IPS-11a (cell line): ENCODE measurements around the gene GJB2.

Experiments
- H3K4me3 ChIP-seq: one replicate; pipeline ENCODE4 v1.5.1; 2013; ENCODE audit warnings: low read depth, low read length, control low read depth

The GJB2 gene

DNA sequence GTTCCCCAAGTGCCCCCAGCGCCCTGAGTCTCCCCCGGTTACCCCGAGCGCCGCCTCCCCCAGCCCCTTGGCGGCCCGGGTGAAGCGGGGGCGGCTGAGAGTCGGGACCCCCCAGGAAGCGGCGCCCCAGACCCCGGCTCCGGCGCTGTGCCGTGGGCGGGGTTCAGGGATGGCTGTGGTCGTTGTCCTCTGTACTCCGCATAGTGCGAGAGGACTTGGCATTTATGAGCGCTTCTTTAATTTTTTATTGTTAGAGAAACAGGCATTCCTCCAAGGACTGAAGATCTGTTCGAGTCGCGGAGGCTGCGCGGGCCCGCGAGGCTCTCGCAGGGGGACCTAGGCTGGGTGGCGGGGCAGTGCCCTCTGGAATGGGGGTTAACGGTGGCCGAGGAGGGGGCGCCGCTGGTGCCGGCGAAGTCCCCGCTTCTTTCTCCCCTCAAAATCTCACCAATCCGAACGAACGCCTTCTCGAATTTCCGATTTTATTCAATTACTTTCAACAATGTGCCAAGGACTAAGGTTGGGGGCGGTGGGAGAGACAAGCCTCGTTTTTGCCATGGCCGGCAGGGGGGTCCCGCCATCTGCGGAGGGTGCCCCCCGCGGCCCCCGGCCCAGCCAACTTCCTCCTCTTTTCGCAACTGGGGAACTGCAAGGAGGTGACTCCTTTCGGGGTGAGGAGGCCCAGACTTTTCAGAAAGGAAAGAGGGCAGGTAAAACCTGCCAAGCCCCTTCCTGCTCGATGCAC is 596 bp upstream of the GJB2 start:
- H3K4me3 ChIP-seq = peak overlapping the region; percentile 5

DNA sequence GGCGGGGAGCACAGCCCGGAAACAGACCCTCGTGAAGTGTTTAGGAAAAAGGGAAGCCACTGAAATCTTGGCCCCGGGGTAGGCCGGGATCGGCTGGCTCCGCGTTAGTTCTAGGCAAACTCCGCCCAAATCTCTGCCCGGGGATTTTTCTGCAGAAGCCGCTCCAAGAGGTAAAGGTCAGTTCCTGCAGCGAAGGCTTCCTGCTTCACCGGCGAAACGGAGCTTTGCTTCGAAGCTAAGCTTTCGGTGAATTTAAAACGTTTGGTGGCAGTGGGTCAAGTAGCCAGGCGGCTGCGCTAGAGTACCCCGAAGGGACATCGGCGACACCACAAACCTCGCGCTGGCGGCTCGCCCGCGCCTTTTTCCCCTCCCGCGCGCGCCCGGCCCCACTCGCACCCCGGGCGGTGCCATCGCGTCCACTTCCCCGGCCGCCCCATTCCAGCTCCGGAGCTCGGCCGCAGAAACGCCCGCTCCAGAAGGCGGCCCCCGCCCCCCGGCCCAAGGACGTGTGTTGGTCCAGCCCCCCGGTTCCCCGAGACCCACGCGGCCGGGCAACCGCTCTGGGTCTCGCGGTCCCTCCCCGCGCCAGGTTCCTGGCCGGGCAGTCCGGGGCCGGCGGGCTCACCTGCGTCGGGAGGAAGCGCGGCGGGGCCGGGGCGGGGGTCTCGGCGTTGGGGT is 441 bp downstream of the GJB2 start:
- peak overlapping the region; percentile 35 for H3K4me3 ChIP-seq

DNA sequence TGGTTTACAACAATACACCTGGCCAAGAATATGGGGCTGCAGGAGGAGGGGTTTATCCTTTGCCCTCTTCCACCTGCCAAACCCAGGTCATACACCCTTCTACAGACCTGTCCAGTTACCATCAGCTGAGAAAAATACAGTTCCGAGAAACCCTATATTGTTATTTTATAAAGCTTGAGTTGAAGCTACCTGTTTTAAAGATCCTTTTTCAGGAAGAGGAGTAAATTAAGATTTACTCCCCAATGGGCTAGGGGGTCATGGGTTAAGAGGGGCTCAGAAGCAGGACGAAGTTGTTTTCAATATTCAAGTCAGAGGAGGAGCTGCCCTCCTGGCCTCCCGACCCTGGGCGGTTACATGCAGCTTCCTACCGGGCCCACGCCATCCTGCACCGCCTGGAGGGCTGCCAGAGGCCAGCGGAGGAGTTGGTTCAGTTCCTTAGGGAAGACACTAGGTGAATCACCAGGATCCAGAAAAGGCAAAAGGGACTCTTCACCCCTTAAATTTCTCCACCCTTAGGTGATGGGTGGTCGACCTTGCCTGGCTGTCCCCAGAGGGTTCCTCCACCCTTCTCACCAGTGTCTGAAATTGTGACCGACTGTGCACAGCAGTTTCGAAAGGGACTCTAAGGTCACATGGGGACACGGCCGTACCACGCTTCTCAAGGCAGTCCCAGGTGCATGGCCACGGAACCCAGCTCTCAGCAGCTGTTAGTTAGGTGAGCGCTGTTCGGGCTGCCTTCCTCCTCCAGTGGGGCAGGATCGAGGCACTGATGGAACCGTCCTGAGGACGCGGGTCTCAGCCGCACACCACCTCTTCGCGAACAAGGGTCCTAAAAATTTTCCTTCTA is 1.2 kb downstream of the GJB2 start:
- H3K4me3 ChIP-seq = peak overlapping the region; percentile 35

DNA sequence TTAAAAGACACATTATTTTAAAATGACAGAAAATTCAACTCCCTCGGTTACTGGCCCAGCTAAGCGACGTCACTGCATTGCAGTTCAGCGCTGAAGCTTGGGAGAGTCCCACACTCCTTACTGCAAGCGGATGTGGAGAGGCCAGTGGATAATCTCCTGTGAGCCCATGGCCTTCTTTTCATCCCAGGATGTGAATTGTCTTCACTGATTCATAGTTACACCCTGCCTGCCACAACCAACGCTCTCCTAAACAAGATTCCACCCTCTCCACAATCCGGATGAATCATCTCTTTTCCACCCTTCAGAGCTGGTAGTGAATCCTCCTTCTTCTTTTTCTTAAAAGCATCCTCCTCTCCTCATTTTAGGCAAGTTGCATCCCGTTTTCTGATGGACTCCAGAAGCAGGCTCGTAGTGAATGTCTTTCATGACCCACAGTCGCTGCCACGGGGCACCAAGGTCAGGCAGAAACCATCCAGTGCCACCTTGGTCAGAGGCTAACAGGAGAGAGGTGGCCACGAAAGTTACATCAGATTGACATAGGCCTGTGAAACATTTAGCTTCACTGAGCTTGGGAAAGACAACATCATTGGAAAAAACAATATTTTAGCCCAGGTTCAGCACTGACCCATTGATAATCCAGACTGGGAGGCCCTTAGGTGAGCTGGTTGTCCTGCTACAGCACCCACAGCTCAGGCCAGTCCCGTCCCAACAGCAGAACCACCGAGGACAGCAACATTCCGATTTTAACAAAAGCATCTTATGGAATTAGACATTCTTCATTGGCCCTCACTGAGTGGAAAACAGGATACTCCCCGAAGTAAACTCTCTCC is 2.0 kb downstream of the GJB2 start:
- no peak overlapping the region for H3K4me3 ChIP-seq

DNA sequence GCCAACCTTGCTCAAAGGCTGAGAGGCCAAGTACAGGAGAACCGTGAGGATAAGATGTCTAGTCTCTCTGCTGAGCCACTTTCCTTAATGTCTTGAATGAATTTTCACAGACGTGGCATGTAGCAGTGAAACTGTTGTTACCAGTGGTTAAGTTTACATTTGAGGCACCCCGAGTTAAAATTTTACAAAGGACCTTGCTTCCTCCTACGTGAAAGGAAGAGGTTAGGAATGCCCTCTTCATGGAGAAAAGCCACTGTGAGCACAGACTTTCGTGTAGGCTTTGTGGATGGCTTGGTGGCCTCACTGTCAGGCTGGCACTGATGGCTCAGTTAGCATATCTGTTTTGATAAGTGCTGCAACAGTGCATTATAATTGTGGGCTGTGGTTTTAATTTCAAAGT is 2.7 kb downstream of the GJB2 start:
- no peak overlapping the region for H3K4me3 ChIP-seq

DNA sequence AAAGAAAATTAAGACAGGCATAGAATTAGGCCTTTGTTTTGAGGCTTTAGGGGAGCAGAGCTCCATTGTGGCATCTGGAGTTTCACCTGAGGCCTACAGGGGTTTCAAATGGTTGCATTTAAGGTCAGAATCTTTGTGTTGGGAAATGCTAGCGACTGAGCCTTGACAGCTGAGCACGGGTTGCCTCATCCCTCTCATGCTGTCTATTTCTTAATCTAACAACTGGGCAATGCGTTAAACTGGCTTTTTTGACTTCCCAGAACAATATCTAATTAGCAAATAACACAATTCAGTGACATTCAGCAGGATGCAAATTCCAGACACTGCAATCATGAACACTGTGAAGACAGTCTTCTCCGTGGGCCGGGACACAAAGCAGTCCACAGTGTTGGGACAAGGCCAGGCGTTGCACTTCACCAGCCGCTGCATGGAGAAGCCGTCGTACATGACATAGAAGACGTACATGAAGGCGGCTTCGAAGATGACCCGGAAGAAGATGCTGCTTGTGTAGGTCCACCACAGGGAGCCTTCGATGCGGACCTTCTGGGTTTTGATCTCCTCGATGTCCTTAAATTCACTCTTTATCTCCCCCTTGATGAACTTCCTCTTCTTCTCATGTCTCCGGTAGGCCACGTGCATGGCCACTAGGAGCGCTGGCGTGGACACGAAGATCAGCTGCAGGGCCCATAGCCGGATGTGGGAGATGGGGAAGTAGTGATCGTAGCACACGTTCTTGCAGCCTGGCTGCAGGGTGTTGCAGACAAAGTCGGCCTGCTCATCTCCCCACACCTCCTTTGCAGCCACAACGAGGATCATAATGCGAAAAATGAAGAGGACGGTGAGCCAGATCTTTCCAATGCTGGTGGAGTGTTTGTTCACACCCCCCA is 3.8 kb downstream of the GJB2 start:
- no peak overlapping the region for H3K4me3 ChIP-seq

DNA sequence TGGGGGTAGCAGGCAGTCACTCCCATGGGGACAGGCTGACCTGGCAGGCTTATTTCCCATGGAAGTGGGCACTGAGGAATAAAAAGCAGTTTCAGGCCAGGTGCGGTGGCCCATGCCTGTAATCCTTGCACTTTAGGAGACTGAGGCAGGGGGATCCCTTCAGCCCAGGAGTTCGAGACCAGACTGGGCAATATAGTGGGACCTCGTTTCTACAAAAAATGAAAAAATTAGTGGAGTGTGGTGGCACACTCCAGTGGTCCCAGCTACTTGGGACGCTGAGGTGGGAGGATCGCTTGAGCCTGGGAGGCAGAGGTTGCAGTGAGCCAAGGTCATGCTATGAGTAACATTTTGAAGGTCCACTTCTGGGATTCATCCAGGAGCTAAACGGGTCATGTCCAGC is 6.0 kb downstream of the GJB2 start:
- H3K4me3 ChIP-seq = no peak overlapping the region

DNA sequence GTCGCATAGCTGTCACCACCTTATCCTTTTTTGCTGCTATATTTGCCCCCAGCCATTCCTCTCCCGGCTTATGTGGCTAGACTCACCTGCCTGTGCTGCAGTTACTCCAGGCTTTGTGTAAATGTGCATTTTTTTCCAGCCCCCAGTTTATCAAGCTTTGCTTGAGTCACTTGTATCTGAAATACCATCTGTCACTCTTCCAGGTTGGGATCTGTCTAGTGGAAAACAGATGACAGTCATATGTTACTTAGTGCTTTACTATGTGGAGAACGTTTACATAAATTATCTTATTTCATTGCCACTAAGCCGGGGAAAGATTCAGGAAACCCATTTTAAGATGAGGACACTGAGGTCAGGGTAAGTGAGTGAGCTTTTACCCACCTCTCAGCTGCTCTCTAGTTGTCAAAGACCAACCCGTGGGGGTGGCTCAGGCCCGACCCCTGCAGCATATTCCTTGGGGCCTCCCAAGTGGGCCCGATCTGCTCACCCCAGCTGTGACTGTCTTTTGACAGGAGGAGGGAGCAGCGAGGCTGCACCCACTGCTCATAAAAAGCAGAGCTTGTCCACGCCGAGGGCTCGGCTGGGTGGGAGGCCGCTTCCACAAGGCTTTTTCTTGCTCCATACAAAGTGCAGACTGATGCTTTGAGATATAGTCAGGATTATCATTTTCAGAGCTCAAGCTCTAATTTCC is 7.2 kb downstream of the GJB2 start:
- H3K4me3 ChIP-seq = no peak overlapping the region

DNA sequence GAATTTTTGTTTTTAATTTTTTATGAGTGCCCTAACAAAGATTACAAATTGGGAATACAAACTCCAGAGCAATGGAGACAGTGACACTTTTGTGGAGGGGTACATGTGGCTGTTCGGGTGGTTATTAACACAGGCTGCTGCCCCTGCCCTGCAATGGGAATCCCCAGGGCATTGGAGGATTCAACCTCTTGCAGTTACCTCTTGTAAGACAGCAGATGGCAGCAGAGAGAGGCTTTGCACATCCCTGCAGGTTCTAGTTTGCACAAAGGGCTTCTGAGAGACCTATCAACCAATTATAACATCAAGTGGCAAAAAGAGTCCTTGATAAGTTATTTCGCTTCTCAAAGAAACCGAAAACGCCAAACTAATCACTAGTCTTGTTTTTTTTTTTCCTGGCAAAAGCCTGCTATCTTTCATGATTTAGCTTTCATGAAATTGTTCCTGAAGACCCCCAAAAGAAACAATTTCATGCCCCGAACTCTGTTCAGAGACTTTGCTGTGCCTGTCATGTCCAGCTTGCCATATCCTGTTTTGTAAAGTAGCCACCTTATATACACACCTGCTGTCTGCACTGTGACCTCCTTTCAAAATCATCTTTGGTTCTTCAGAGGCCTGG is 10.4 kb downstream of the GJB2 start:
- no peak overlapping the region for H3K4me3 ChIP-seq

DNA sequence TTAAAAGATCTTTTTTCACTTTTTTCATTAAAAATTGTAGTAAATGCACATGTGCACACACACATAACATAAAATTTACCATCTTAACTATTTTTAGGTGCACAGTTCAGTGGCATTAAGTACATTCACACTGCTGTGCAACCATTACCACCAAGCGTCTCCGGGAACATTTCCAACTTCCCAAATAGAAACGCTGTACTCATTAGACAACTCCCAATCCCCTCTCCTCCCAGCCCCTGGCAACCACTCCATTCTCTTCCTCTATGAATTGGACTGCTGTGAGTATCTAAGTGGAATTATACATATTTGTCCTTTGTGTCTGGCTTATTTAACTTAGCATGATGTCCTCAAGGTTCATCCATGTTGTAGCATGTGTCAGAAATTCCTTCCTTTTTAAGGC is 11.6 kb downstream of the GJB2 start:
- H3K4me3 ChIP-seq = no peak overlapping the region

DNA sequence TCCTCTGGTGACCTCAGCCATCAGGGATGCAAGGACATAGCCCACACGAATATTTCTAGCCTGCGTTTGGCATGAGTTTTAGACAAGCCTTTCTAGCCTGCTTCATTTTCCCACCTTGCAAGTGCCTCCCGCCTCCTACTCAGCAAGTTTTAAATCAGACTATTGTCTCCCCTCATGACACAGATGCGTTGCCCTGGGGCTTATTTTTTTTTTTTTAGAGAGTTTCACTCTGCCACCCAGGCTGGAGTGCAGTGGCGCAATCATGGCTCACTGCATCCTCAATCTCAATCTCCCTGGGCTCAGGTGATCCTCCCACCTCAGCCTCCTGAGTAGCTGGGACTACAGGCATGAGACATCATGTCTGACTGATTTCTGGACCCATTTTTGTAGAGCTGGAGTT is 14.6 kb downstream of the GJB2 start:
- no peak overlapping the region for H3K4me3 ChIP-seq

DNA sequence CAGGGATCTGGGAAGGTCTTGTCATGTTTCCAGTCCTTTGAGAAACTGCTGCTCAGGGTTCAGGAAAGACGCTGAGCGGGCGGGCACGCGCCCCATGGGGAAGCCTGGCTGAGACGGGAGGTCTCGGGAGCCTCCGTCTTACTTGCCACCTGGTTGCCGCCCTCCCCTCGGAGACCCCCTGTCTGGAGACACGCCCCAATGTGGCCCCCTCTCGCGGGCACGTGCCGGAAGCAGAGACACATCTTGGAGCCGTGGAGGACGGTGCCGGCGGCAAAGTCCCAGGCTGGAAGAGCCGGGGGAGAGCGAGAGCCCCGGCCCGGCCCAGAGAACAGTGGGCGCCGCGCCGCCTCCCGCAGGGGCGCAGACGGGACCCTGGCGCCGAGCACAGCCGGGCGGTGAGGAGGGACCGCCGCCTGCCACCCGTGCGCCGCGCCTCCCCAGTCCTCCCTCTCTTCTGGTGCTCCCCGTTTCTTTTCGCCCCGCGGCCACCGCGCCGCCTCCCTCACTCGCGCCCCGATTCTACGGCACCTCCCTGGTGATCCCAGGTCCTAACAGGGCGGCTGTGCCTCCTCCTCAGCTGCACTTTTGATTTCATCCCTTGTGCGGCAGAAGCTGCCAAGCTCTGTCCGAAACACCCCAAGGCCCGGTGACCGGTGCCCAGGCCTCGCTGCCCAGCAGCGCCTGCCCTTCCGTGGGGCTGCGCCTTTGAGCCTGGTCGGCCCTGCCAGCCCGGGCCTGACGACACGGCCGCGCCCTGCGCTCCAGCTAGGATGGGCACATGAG is 15.5 kb downstream of the GJB2 start:
- no peak overlapping the region for H3K4me3 ChIP-seq

DNA sequence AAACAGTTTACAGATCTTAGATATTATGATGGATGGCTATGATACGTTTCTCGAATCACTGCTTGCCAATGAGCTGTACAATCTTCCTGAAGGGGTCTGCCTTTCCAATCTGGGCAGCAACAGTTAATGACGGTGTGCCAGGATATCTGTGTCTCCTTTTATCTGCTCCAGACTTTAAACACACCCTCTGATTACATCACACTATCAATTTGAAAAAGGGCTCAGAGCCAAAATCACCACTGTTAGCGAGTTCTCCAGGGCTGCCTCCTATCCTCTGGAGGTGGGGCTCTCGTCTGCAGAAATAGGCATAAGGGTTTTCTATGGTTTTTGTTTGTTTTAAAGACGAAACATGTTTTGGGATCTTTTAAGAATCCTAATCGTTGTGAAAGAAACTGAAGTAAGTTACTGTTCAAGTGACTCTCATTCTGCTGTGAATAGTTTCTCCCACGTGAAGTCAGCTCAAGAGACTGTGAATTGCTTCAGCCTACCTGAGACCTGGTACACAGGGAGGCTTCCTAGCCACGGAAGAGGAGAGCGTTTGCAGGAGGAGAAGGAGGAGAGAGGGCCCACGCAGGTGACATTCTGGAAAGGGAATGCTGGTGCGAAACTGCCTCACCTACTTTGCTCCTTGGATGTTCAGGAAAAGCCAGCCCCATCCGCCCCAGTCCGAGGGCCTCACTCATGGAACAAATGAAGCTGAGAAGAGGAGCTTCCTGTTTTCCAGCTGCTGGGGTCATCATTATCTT is 16.7 kb downstream of the GJB2 start:
- H3K4me3 ChIP-seq = no peak overlapping the region

DNA sequence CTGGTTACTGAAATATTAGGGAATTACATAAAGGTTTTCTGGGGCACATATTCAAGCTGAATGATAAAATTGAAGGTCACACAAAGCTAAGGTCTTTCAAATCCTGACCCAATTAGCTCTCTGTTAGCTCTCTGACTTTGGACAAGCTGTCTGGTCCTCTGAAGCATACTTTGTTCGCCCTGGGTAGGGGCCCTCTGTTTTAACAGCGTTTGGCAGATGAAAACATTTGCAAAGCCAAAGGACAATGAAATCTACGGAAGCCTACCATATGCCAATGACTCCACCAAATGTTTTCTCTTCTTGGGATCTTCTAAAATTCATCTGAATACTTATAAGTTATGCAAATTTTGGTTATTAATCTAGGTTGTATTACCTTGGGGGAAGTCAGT is 17.3 kb downstream of the GJB2 start:
- H3K4me3 ChIP-seq = no peak overlapping the region

DNA sequence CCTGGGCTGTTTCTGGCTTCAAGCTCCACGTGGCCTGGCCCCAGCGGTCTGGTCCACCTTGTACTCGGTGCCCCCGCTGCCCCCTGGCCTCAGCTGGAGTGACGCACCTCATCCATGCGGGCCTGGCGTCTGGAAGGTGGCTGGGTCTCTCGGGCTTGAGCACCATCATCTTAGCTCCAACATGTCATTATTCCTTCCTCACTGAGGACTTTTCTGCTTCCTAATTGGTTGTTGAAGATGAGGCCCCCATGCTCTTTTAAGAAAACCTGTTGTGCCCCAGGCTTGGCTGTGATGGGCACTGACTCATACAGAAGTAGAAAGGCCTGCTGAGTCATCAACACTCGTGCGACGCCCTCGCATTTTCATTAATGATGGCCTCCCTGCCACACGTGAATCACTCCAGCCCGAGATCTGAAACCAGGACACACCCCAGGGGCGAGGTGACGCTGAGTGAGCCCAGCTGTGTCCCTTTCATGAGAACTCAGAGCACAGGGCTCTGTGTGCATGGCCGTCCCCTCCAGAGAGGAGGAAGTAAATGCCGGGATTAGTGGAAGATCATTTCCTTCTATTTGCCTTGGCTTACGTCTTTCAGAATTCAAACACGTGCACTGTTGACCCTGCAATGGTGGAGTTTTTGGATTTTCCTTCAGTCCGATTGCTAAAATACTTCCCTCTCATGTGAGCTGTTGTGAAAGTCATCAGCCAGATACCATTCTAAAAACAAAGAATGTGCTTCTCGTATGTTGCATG is 17.9 kb downstream of the GJB2 start:
- H3K4me3 ChIP-seq = no peak overlapping the region

DNA sequence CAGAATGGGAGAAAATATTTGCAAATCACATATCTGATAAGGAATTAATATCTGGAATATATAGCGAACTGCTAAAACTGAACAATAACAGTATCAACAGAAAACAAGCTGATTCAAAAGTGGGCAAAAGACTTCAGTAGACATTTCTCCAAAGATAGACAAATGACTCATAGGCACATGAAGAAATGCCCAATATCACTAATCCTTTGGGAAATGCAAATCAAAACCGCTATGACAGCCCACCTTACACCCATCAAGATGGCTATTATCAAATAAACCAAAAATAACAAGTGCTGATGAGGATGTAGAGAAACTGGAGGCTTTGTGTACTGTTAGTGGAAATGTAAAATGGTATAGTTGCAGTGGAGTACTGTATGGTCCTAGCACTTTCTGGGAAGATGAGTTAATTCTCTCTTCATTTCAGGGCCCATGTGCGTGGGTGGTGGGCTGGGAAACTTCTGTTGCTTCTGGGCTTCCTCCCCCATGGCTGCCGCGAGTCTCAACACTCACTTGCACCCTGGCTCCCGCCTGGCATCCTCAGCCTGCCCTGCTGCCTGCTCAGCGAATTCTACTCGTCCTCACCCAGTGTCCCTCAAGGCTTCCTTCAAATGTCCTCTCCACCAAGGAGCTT is 19.5 kb downstream of the GJB2 start:
- no peak overlapping the region for H3K4me3 ChIP-seq
